OCI-LY1 (cell line): ENCODE measurements around the gene TCEAL9.

Source experiments
- CTCF ChIP-seq: fragments of 200-600 bp; sonication (generic), shearing (Covaris generic); IDR thresholded peaks from 2 replicates; pipeline ENCODE4 v1.5.1; 2017; ENCODE audit warnings: mild to moderate bottlenecking, antibody characterized with exemption, low read length, moderate library complexity, mixed read lengths
- EZH2 ChIP-seq: fragments of 200-600 bp; sonication (generic), shearing (Covaris generic); IDR thresholded peaks from 2 replicates; pipeline ENCODE4 v1.8.0; 2017; ENCODE audit warnings: borderline replicate concordance, mixed run types, mild to moderate bottlenecking, antibody characterized with exemption, low read length, moderate library complexity, mixed read lengths

- TF ChIP-seq CTCF: no peak
- TF ChIP-seq EZH2: no peak
These were observed 44.9 kb upstream of the TCEAL9 start for GRCh38 chrX:103311399-103311780.
